Esophagus muscularis mucosa (tissue), 4 donors: ENCODE measurements around the gene HK2. TPM values are rescaled to one million over a fixed set of nuclear protein-coding genes. Genes with fewer than 3 reads are reported as not detected.
"Not testable (repeated sequence)": the region's sequence is repeated elsewhere in the genome, so short reads cannot be mapped to it uniquely, and the experiment has no call there.

ENCODE experiments used
- DNase-seq: peaks from one replicate; pipeline ENCODE4 v3.0.0-alpha.2; 2017; ENCODE audit errors: extremely low spot score
- H3K27ac ChIP-seq, 4 donors: fragments of 200-600 bp; sonication (generic); replicated peaks in 1 of 4; 1 replicate in 3 of 4; 2 replicates in 1 of 4; pipeline ENCODE4 v1.5.1; 2016 to 2019; ENCODE audit warnings: mild to moderate bottlenecking in 1 of 4
- H3K27me3 ChIP-seq, 4 donors: fragments of 200-600 bp; sonication (generic); one replicate each; pipeline versions ENCODE4 v1.5.1 to v1.6.0; 2016 to 2019
- H3K36me3 ChIP-seq, 4 donors: fragments of 200-600 bp; sonication (generic); one replicate each; pipeline ENCODE4 v1.5.1; 2016 to 2019
- H3K4me1 ChIP-seq, 4 donors: fragments of 200-600 bp; sonication (generic); one replicate each; pipeline ENCODE4 v1.5.1; 2016 to 2019
- H3K4me3 ChIP-seq, 4 donors: fragments of 200-600 bp; sonication (generic); 1 replicate in 2 of 4; 2 replicates in 2 of 4; pipeline ENCODE4 v1.5.1; 2016 to 2019; ENCODE audit warnings: mild to moderate bottlenecking in 4 of 4, moderate library complexity in 1 of 4
- H3K9me3 ChIP-seq, 4 donors: fragments of 200-600 bp; sonication (generic); 1 replicate in 3 of 4; 2 replicates in 1 of 4; pipeline ENCODE4 v1.5.1; 2016 to 2019
- CTCF ChIP-seq, 3 experiments: fragments of 200-600 bp in 2 of 3; fragments of 450-650 bp in 1 of 3; sonication (generic) in 2 of 3; IDR thresholded peaks; one replicate each; pipeline ENCODE4 v1.5.1; 2017 to 2019; ENCODE audit warnings: antibody characterized with exemption in 3 of 3, mild to moderate bottlenecking in 2 of 3, moderate library complexity in 1 of 3
- EP300 ChIP-seq: sonication (generic); formaldehyde crosslinking; IDR thresholded peaks from one replicate; pipeline ENCODE4 v1.6.1; 2017; ENCODE audit warnings: antibody characterized with exemption
- POLR2A ChIP-seq: fragments of 450-650 bp; IDR thresholded peaks from one replicate; pipeline ENCODE4 v1.6.1; 2017; ENCODE audit warnings: antibody characterized with exemption, moderate library complexity, mild to moderate bottlenecking, low read depth
- POLR2AphosphoS5 ChIP-seq, 2 donors: sonication (generic); formaldehyde crosslinking; IDR thresholded peaks; one replicate each; pipeline ENCODE4 v1.6.1; 2017; ENCODE audit warnings: antibody characterized with exemption in 2 of 2
- whole genome bisulfite sequencing: methylation state at CpG from one replicate; pipeline ENCODE4 v1.1.5; 2018; 5-methylcytosine and 5-hydroxymethylcytosine counted together
- intact Hi-C: fragments of 100-400 bp; cut with DNase I; formaldehyde crosslinking; loops from one replicate; pipeline ENCODE4 v1.15.1; 2023
- total RNA-seq, 4 donors: library from RNA; depleted of rRNA; stranded (reverse); fragments of >200 nt; gene quantifications; one replicate each; pipeline versions ENCODE4 v1.1.0 to v1.2.1, GENCODE V29; 2016

The HK2 gene
- total RNA-seq, 4 donors from 2014 or later: 0.97 to 5.3 (median 3.0) TPM

- Histone ChIP-seq H3K4me3 (no peak overlapping the region), H3K27ac (no peak overlapping the region), H3K9me3 (no peaks in the 10 kb centered on the region), H3K4me1 (peaks cover 0 to 7% (median 6%) of the 10 kb centered on the region in 4 donors), H3K27me3 (no peaks in the 10 kb centered on the region), H3K36me3 (no peaks in the 10 kb centered on the region)
- no peak for DNase-seq
- intact Hi-C loops: no loop called here
- 51% methylated on average over 3 of the region's 3 CpGs for WGBS
- no peak for TF ChIP-seq CTCF (IDR thresholded peaks at IDR 0.05)
- TF ChIP-seq POLR2A: no peak
- no peak for TF ChIP-seq POLR2AphosphoS5 (IDR thresholded peaks at IDR 0.05)
Measured at GRCh38 chr2:74822771-74823566, 11.0 kb upstream of the HK2 start.

- Histone ChIP-seq H3K9me3 (no peaks in the 10 kb centered on the region), H3K36me3 (no peaks in the 10 kb centered on the region), H3K4me3 (no peak overlapping the region), H3K27ac (no peak overlapping the region), H3K27me3 (no peaks in the 10 kb centered on the region), H3K4me1 (peaks cover 0 to 7% (median 6%) of the 10 kb centered on the region in 4 donors)
- WGBS: 63% methylated on average over 4 of the region's 4 CpGs
- intact Hi-C loops: no loop called here
- no peak for TF ChIP-seq POLR2A
- TF ChIP-seq POLR2AphosphoS5 (IDR thresholded peaks at IDR 0.05): no peak
- TF ChIP-seq EP300: no peak
- no peak for DNase-seq
Measured at GRCh38 chr2:74824679-74825078, 9.2 kb upstream of the HK2 start.

- Histone ChIP-seq H3K9me3 (no peaks in the 10 kb centered on the region), H3K27ac (no peak overlapping the region), H3K4me3 (no peak overlapping the region), H3K27me3 (no peaks in the 10 kb centered on the region), H3K4me1 (peaks cover 0 to 3% (median 2%) of the 10 kb centered on the region in 4 donors), H3K36me3 (no peaks in the 10 kb centered on the region)
- intact Hi-C loops: no loop called here
- no peak for TF ChIP-seq POLR2AphosphoS5 (IDR thresholded peaks at IDR 0.05)
- no peak for TF ChIP-seq POLR2A
- no peak for TF ChIP-seq EP300
- TF ChIP-seq CTCF (IDR thresholded peaks at IDR 0.05): no peak
- DNase-seq: no peak
- WGBS: 83% methylated on average over 2 of the region's 2 CpGs
Measured at GRCh38 chr2:74828543-74828942, 5.4 kb upstream of the HK2 start.

GRCh38 chr2:74831693-74832530 lies 2.0 kb upstream of the HK2 start:
- H3K27me3 ChIP-seq: peaks cover 0 to 10% (median 0%) of the 10 kb centered on the region in 4 donors
- peaks cover 13 to 36% (median 35%) of the 10 kb centered on the region in 4 donors for H3K4me1 ChIP-seq
- no peak overlapping the region for H3K4me3 ChIP-seq
- 75% methylated on average over 7 of the region's 7 CpGs for WGBS
- DNase-seq: no peak
- H3K27ac ChIP-seq: no peak overlapping the region
- intact Hi-C loops: no loop called here
- no peaks in the 10 kb centered on the region for H3K9me3 ChIP-seq
- no peak for TF ChIP-seq CTCF (IDR thresholded peaks at IDR 0.05)
- H3K36me3 ChIP-seq: no peaks in the 10 kb centered on the region

GRCh38 chr2:74834234-74834791 lies 386 bp downstream of the HK2 start:
- H3K4me3 ChIP-seq: peak overlapping the region; percentile 59 to 73 (median 60)
- DNase-seq, intact Hi-C loops, H3K36me3 ChIP-seq, H3K27me3 ChIP-seq, H3K9me3 ChIP-seq: not testable (repeated sequence)
- WGBS: under 1% methylated on average over 22 of the region's 51 CpGs
- H3K4me1 ChIP-seq: peaks cover 13 to 40% (median 37%) of the 10 kb centered on the region in 4 donors
- peak overlapping the region; percentile 63 to 82 (median 71) for H3K27ac ChIP-seq
